Measurements from ENCODE around the gene KRTAP22-2. TPM values are rescaled to one million over a fixed set of nuclear protein-coding genes. Genes with fewer than 3 reads are reported as not detected.

The KRTAP22-2 gene
- total RNA-seq, 2 experiments from 2014 or later = not detected

GRCh38 chr21:30561264-30561895, 28.8 kb downstream of the KRTAP22-2 start, which contains the start of gene KRTAP19-7:
TSS of gene KRTAP19-7 (minus strand) at chr21:30561314. CDS start at chr21:30561289, 25 bp downstream.
- H3K27ac Mint-ChIP-seq = no peak within 1 kb of the TSS
- POLR2A ChIA-PET = no interaction called here

GRCh38 chr21:30555095-30555494, 35.1 kb downstream of the KRTAP22-2 start:
- H3K4me3 Mint-ChIP-seq = no peak overlapping the region
- peaks cover 5% of the 10 kb centered on the region for H3K27me3 Mint-ChIP-seq
- no peak for ATAC-seq
- no peak for DNase-seq
- CTCF ChIA-PET = no interaction called here
- intact Hi-C loops (cut with DNase I, micrococcal nuclease) = no loop called here
- peaks cover 4% of the 10 kb centered on the region for H3K9me3 Mint-ChIP-seq (ENCODE audit: low read depth)
- H3K4me1 Mint-ChIP-seq = no peaks in the 10 kb centered on the region
- H3K36me3 Mint-ChIP-seq (ENCODE audit: low read depth) = no peaks in the 10 kb centered on the region
- H3K27ac Mint-ChIP-seq = no peak overlapping the region
- POLR2A ChIA-PET = no interaction called here

More at GRCh38 chr21:30561264-30561895, 28.8 kb downstream of the KRTAP22-2 start, which contains the start of gene KRTAP19-7:
- H3K4me3 Mint-ChIP-seq = no peak within 1 kb of the TSS
- H3K4me1 Mint-ChIP-seq = no peaks in the 10 kb centered on the region
- CTCF ChIA-PET = no interaction called here
- ATAC-seq (no peak), DNase-seq (no peak)
- H3K27me3 Mint-ChIP-seq = no peaks in the 10 kb centered on the region
- H3K9me3 Mint-ChIP-seq (ENCODE audit: low read depth) = no peaks in the 10 kb centered on the region
- intact Hi-C loops (cut with DNase I, micrococcal nuclease) = no loop called here
- no peaks in the 10 kb centered on the region for H3K36me3 Mint-ChIP-seq (ENCODE audit: low read depth)

GRCh38 chr21:30552782-30553181, 37.4 kb downstream of the KRTAP22-2 start:
- POLR2A ChIA-PET = interaction anchor here (0.6 kb wide), 1 partner anchor 56 kb away, joined by 4 read pairs; the partner anchor contains the start of gene KRTAP19-4
- Mint-ChIP-seq H3K36me3 (ENCODE audit: low read depth) (no peaks in the 10 kb centered on the region), H3K27ac (no peak overlapping the region), H3K27me3 (peaks cover 5% of the 10 kb centered on the region), H3K4me1 (no peaks in the 10 kb centered on the region), H3K4me3 (no peak overlapping the region), H3K9me3 (ENCODE audit: low read depth) (peaks cover 4% of the 10 kb centered on the region)
- ATAC-seq (no peak), DNase-seq (no peak)
- CTCF ChIA-PET = no interaction called here
- intact Hi-C loops (cut with DNase I, micrococcal nuclease) = no loop called here

GRCh38 chr21:30541764-30542163, 48.4 kb downstream of the KRTAP22-2 start, which contains the start of gene KRTAP19-6:
TSS of gene KRTAP19-6 (minus strand) at chr21:30541864. CDS start at chr21:30541833, 31 bp downstream.
- ChIA-PET POLR2A (no interaction called here), CTCF (interaction anchor here (1.1 kb wide), 1 partner anchor 8 kb away, joined by 4 read pairs; no protein-coding TSS in a partner anchor)
- DNase-seq (no peak), ATAC-seq (no peak)
- Mint-ChIP-seq H3K4me3 (no peak within 1 kb of the TSS), H3K9me3 (ENCODE audit: low read depth) (no peaks in the 10 kb centered on the region), H3K27ac (no peak within 1 kb of the TSS), H3K36me3 (ENCODE audit: low read depth) (no peaks in the 10 kb centered on the region), H3K27me3 (no peaks in the 10 kb centered on the region), H3K4me1 (no peaks in the 10 kb centered on the region)
- intact Hi-C loops (cut with DNase I, micrococcal nuclease) = no loop called here

Other genes with a start within 250 kb of the KRTAP22-2 start
- not detected for gene KRTAP23-1, start 241.8 kb downstream of the KRTAP22-2 start, total RNA-seq
- not detected for gene KRTAP13-2, start 218.1 kb downstream of the KRTAP22-2 start, total RNA-seq
- not detected for gene KRTAP13-1, start 194.4 kb downstream of the KRTAP22-2 start, total RNA-seq
- gene KRTAP13-3, start 164.5 kb downstream of the KRTAP22-2 start, total RNA-seq = not detected
- not detected for gene KRTAP13-4, start 160.2 kb downstream of the KRTAP22-2 start, total RNA-seq
- not detected for gene KRTAP15-1, start 150.1 kb downstream of the KRTAP22-2 start, total RNA-seq
- not detected for gene KRTAP19-1, start 110.0 kb downstream of the KRTAP22-2 start, total RNA-seq
- not detected for gene KRTAP19-2, start 103.0 kb downstream of the KRTAP22-2 start, total RNA-seq
- gene KRTAP19-3, start 98.4 kb downstream of the KRTAP22-2 start, total RNA-seq = not detected
- gene KRTAP19-4, start 93.2 kb downstream of the KRTAP22-2 start, total RNA-seq = not detected
- gene KRTAP19-5, start 88.3 kb downstream of the KRTAP22-2 start, total RNA-seq = not detected
- gene KRTAP19-6, start 48.5 kb downstream of the KRTAP22-2 start, total RNA-seq = not detected
- not detected for gene KRTAP19-7, start 29.1 kb downstream of the KRTAP22-2 start, total RNA-seq
- gene KRTAP6-3, start 2.0 kb upstream of the KRTAP22-2 start, total RNA-seq = not detected
- not detected for gene KRTAP6-2, start 8.5 kb upstream of the KRTAP22-2 start, total RNA-seq
- gene KRTAP22-1, start 10.7 kb upstream of the KRTAP22-2 start, total RNA-seq = not detected
- not detected for gene KRTAP6-1, start 23.5 kb upstream of the KRTAP22-2 start, total RNA-seq
- gene KRTAP20-1, start 26.0 kb upstream of the KRTAP22-2 start, total RNA-seq = not detected
- gene KRTAP20-4, start 30.2 kb upstream of the KRTAP22-2 start, total RNA-seq = not detected
- not detected for gene KRTAP20-2, start 44.8 kb upstream of the KRTAP22-2 start, total RNA-seq
- not detected for gene KRTAP20-3, start 52.5 kb upstream of the KRTAP22-2 start, total RNA-seq
- gene KRTAP21-3, start 128.4 kb upstream of the KRTAP22-2 start, total RNA-seq = not detected
- gene KRTAP21-2, start 156.9 kb upstream of the KRTAP22-2 start, total RNA-seq = not detected
- not detected for gene KRTAP21-1, start 165.0 kb upstream of the KRTAP22-2 start, total RNA-seq
- not detected for gene KRTAP8-1, start 222.9 kb upstream of the KRTAP22-2 start, total RNA-seq
- not detected for gene KRTAP7-1, start 239.4 kb upstream of the KRTAP22-2 start, total RNA-seq

All from activated CD4-positive, alpha-beta T cell treated with anti-CD3 and anti-CD28 coated beads for 36 hours (primary cell).